GM18520 (cell line): Measurements from ENCODE around the gene TBL1Y.
"Not testable (repeated sequence)": the region's sequence is repeated elsewhere in the genome, so short reads cannot be mapped to it uniquely, and the experiment has no call there.

Source experiments
- ATAC-seq: cut with Tn5 transposase; IDR thresholded peaks from one replicate; pipeline ENCODE4 v1.9.1; 2021; ENCODE audit not compliant: unreplicated experiment

Gene TBL1Y

DNA sequence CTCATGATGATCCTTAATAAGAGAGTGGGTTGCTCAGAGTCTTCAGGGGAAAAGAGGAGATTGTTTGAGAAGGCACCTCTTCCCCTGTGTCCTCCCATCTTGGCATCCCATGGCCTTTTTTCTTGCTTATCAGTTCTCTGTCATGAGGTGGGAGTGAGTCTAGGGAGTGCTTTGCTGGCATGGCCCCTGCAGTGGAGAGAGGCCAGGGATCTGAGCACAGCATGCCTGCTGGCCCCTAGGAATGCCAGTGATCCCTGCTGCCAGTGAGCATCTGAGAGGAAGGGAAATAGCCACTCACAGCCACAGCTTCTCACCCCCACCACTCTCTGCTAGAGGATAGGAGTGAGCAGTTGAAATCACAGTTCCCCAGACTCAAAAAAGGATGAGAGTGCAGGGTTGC, 168.2 kb downstream of the TBL1Y start:
- no peak for ATAC-seq

GRCh38 chrY:7080548-7080947, 170.1 kb downstream of the TBL1Y start:
- ATAC-seq: not testable (repeated sequence)

DNA sequence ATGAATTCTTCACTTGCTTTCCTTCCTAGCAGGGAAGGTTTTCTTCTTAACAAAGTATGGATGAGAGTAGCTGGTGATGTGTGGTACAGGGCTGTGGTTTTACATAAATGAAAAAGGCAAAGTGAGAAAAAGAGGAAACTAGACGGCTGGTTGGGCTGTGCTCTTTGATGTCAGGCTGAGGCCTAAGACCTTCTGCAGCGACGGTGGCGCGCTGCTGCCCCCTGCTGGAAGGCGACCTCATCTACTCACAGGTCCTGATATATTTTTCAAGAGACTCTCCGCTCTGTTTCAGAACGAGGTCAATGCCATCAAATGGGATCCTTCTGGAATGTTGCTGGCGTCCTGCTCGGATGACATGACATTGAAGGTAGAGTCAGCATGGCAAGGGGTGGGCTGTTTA, 175.1 kb downstream of the TBL1Y start:
- no peak for ATAC-seq

- no peak for ATAC-seq
Measured at GRCh38 chrY:7092836-7093235, 182.3 kb downstream of the TBL1Y start.

DNA sequence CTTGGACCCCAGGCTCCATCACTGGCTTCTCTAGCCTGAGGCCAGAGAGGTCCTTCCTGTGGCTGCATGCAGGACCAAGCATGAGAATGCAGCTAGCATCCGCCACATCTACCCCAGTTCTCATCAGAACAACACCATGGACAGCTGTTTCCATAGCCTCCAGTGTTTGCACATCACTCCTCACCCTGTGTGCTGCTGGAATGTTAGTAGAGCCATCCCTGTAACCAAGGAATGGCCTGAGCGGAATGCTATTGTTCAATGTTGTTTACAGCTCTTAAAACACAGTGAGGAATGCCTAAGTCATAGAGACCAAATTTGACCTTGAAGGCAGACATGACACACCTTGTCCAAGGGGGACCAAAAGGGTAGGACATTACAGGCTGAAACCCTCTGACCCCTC, 183.9 kb downstream of the TBL1Y start:
- ATAC-seq: no peak

DNA sequence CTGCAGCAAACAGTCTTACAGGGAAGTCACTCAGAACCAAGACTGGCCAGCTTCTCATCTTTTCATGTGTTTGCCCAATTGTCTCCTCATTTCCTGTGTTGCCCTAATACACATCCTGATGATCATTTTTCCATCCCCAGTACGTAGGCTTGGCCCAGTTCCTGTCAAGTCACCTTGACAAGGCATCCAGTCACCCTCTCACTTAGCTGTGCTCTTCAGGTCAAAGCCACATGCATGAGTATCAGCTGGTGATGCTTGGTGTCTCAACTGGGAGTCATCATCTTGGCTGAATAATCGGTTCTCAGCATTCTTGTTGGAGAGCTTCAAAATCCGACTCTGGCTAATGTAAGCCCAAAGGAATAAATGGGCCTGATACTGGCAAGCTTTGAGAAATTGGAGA, 186.5 kb downstream of the TBL1Y start:
- ATAC-seq: no peak

DNA sequence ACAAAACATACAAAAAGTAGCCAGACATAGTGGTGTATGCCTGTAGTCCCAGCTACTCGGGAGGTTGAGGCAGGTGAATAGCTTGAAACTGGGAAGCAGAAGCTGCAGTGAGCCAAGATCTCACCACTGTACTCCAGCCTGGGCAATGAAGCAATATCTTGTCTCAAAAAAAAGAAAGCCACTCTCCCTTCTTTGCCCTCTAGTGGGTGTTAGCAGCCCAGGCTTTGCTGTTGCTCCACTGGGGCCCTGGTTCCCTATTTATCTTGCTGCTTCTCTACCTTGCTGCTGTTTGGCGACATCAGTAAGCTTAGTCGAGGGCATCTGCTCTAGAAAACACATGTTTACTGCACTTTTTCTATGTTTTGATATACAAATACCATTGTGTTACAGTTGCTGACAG, 189.2 kb downstream of the TBL1Y start:
- no peak for ATAC-seq

GRCh38 chrY:7102680-7103079, 192.2 kb downstream of the TBL1Y start:
- no peak for ATAC-seq

- no peak for ATAC-seq
Measured at GRCh38 chrY:7107179-7107578, 196.7 kb downstream of the TBL1Y start.

DNA sequence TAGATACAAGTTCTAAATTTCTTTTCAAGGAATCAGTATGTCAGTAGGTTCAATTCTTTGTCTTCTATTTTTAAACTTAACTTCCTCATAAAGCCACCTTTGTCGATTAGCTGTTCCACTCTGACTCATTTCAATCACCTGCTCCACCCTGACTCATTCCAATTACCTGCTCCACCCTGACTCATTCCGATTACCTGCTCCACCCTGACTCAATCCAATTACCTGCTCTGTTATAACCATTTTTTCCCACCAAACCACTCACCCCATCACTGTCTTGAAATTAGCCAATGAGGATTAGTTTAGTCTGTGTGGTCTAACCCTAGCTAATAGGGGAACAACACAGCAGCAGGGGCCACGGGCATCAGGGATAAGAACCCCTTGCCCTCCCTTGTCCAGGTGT, 199.6 kb downstream of the TBL1Y start:
- no peak for ATAC-seq

GRCh38 chrY:7115871-7116270, 205.4 kb downstream of the TBL1Y start:
- no peak for ATAC-seq

DNA sequence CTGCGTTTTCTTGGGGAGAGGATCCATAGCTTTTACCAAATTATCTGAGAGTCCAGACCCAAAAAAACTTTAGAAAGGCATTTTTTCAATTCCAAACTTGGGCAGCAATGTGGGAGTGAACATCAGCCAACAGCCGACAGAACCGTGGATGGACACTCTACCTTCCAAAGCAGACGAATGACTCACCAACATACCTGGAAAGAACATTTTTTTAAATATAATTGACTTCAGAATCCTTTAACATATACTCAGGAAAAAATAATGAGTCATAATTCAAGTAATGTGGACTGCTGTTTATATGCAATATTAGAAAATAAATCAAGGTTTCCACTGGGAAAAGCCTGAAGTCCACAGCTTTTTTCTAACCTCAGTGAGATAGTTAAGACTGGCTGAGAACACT, 211.7 kb downstream of the TBL1Y start:
- ATAC-seq: no peak

GRCh38 chrY:7125136-7126056, 214.9 kb downstream of the TBL1Y start:
- no peak for ATAC-seq

- no peak for ATAC-seq
Measured at GRCh38 chrY:7128211-7128610, 217.7 kb downstream of the TBL1Y start.
